ENCODE measurements around the gene ST3GAL5. TPM values are rescaled to one million over a fixed set of nuclear protein-coding genes. Genes with fewer than 3 reads are reported as not detected.

Gene ST3GAL5
- total and polyA plus RNA-seq, 10 donors: 18.7 to 124 (median 74.1) TPM

- Histone ChIP-seq H3K4me1 (peaks cover 0 to 94% (median 38%) of the 10 kb centered on the region in 6 donors), H3K4me3 (no peak overlapping the region), H3K9me3 (no peaks in the 10 kb centered on the region), H3K27ac (no peak overlapping the region), H3K27me3 (replicated peaks in 1 of 7) (no peaks in the 10 kb centered on the region), H3K36me3 (peaks cover 0 to 30% (median 4%) of the 10 kb centered on the region in 6 donors)
- TF ChIP-seq CTCF (IDR thresholded peaks at IDR 0.05 in 8 of 11, conservative IDR thresholded peaks at IDR 0.05 in 3 of 11) (no peak), POLR2AphosphoS5 (IDR thresholded peaks at IDR 0.05) (peak in 1 of 3 donors; percentile 18), POLR2A (IDR thresholded peaks at IDR 0.05) (no peak)
- intact Hi-C loops (cut with DNase I; ENCODE audit: low total_unique reads): no loop called here
- 89 to 95% (median 93%) methylated on average over 16 of the region's 16 CpGs for WGBS, 5 donors
- no peak for DNase-seq
These were observed 16.1 kb downstream of the ST3GAL5 start for GRCh38 chr2:85872536-85873161.

- TF ChIP-seq POLR2AphosphoS5 (IDR thresholded peaks at IDR 0.05) (no peak), CTCF (IDR thresholded peaks at IDR 0.05 in 8 of 11, conservative IDR thresholded peaks at IDR 0.05 in 3 of 11) (no peak), POLR2A (IDR thresholded peaks at IDR 0.05) (no peak)
- Histone ChIP-seq H3K4me1 (peaks cover 0 to 94% (median 39%) of the 10 kb centered on the region in 6 donors), H3K36me3 (peaks cover 0 to 28% (median 4%) of the 10 kb centered on the region in 6 donors), H3K9me3 (no peaks in the 10 kb centered on the region), H3K4me3 (no peak overlapping the region), H3K27ac (peak overlapping the region in 1 of 8 donors; percentile 27), H3K27me3 (replicated peaks in 1 of 7) (no peaks in the 10 kb centered on the region)
- intact Hi-C loops (cut with DNase I; ENCODE audit: low total_unique reads): no loop called here
- 92 to 99% (median 94%) methylated on average over 6 of the region's 6 CpGs for WGBS, 5 donors
- no peak for DNase-seq
These were observed 17.2 kb downstream of the ST3GAL5 start for GRCh38 chr2:85871494-85872164.

GRCh38 chr2:85868822-85869221, 20.0 kb downstream of the ST3GAL5 start:
- WGBS, 5 donors: 94 to 99% (median 96%) methylated on average over 9 of the region's 9 CpGs
- TF ChIP-seq POLR2AphosphoS5 (IDR thresholded peaks at IDR 0.05) (no peak), CTCF (IDR thresholded peaks at IDR 0.05 in 8 of 11, conservative IDR thresholded peaks at IDR 0.05 in 3 of 11) (no peak), POLR2A (IDR thresholded peaks at IDR 0.05) (no peak)
- Histone ChIP-seq H3K27me3 (replicated peaks in 1 of 7) (no peaks in the 10 kb centered on the region), H3K27ac (peak overlapping the region in 1 of 8 donors; percentile 45), H3K9me3 (no peaks in the 10 kb centered on the region), H3K36me3 (peaks cover 0 to 29% (median 4%) of the 10 kb centered on the region in 6 donors), H3K4me3 (no peak overlapping the region), H3K4me1 (peaks cover 0 to 94% (median 38%) of the 10 kb centered on the region in 6 donors)
- DNase-seq: no peak
- intact Hi-C loops (cut with DNase I; ENCODE audit: low total_unique reads): no loop called here
